ENCODE data around the gene ALDH1A3. TPM values are rescaled to one million over a fixed set of nuclear protein-coding genes. Genes with fewer than 3 reads are reported as not detected.

ALDH1A3 gene
- 118 and 290 TPM in 2 replicates for total RNA-seq (2012; rRNA removed)

DNA sequence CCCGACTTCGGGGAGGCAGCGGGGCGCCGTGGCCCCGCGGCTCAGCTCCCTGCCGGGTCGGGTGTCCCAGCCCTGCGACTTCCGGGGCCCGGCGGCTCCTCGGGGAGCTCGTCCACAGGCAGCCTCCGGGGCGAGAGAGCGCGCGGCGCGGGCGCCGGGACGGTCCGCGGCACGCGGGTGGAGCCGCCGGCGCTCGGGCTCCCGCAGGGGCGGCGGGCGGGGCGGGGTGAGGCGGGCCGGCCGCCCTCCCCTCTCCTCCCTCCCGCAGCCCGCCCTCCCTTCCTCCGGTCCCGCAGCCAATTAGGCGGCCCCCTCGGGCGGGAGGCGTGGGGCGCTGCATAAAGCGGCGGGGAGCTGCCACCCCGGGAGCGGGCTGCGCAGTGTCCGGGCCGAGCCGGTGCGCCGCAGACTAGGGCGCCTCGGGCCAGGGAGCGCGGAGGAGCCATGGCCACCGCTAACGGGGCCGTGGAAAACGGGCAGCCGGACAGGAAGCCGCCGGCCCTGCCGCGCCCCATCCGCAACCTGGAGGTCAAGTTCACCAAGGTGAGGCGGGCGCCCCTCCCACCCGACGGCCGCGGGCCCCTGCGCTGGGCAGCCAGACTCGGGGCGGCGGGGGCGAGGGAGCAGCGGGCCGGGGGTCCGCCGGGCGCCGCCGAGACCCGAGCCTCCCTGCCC, at the start of gene ALDH1A3:
Gene ALDH1A3 (plus strand): TSS at position 368 of the 675 bp plus-strand sequence. CDS start 77 bp downstream, at position 445.
- Histone ChIP-seq H3K9ac (ENCODE audit: low read depth, low read length) (peak within 1 kb of the TSS; percentile 58), H3K27me3 (ENCODE audit: control insufficient read depth, insufficient read depth, low read length) (peaks cover 16% of the 10 kb centered on the region), H3K36me3 (ENCODE audit: insufficient read depth, low read length) (no peaks in the 10 kb centered on the region), H3K4me1 (ENCODE audit: control insufficient read depth, insufficient read depth, low read length) (no peaks in the 10 kb centered on the region), H3K9me3 (replicated peaks; ENCODE audit: low read length) (no peaks in the 10 kb centered on the region), H3K4me2 (ENCODE audit: low read length) (peak within 1 kb of the TSS; percentile 86), H3K4me3 (ENCODE audit: low read length) (peak within 1 kb of the TSS; percentile 73)

DNA sequence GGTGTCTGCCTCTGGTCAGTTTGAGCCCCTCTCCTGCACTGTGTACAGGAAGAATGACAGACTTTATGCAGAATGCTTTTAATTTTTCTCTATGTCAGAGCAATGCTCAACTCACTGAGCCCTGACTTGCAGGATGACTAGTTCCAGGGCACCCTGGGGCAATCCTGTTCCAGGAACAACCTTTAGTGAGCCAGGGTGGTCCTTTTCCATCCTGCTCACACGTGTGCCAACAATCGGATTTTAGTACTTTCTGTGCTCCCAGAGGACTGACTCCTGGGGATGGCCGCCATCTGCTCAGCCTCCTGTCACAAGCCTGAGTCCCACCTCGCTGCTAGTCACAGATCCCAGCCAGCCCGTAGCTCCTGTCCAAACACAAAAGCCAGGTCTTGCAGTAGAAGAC, 48.2 kb upstream of the ALDH1A3 start:
- H3K36me3 ChIP-seq (ENCODE audit: insufficient read depth, low read length) = no peaks in the 10 kb centered on the region
- H3K9ac ChIP-seq (ENCODE audit: low read depth, low read length) = no peak overlapping the region
- H3K9me3 ChIP-seq (replicated peaks; ENCODE audit: low read length) = no peaks in the 10 kb centered on the region
- H3K4me3 ChIP-seq (ENCODE audit: low read length) = no peak overlapping the region
- H3K4me2 ChIP-seq (ENCODE audit: low read length) = no peak overlapping the region
- no peaks in the 10 kb centered on the region for H3K4me1 ChIP-seq (ENCODE audit: control insufficient read depth, insufficient read depth, low read length)
- H3K27me3 ChIP-seq (ENCODE audit: control insufficient read depth, insufficient read depth, low read length) = no peaks in the 10 kb centered on the region

DNA sequence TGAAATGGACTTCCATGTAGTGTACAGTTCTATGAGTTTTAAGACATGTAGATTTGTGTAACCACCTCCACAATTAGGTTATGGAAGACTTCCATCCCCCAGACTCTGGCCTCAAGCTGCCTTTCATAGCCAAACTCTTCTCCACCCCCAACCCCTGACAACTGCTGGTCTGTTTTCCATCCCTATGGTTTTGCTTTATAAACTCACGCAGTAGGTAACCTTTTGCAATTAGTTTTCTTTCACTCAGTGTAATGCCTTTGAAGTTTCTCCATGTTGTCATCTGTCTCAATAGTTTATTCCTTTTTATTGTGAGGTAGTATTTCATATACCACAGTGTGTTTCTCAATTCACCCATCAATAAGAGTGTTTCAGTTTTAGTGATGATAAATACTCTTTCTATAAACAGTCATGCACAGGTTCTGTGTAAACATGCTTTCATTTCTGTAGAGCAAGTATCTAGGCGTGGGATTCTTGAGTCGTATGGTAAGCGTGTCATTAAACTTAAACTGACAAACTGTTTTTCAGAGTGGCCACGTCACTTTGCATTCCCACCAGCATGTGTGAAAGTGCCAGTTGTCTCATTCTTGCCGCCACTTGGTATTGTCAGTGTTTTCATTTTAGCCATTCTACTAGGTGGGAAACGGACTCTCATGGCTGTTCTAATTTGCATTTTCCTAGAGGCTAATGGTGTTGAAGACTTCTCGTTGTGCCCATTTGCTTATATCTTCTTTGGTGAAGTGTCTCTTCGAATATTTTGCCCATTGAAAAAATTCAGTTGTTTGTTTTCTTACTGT, 47.3 kb upstream of the ALDH1A3 start:
- H3K4me3 ChIP-seq (ENCODE audit: low read length) = no peak overlapping the region
- no peaks in the 10 kb centered on the region for H3K27me3 ChIP-seq (ENCODE audit: control insufficient read depth, insufficient read depth, low read length)
- no peak overlapping the region for H3K9ac ChIP-seq (ENCODE audit: low read depth, low read length)
- H3K9me3 ChIP-seq (replicated peaks; ENCODE audit: low read length) = no peaks in the 10 kb centered on the region
- no peaks in the 10 kb centered on the region for H3K4me1 ChIP-seq (ENCODE audit: control insufficient read depth, insufficient read depth, low read length)
- H3K36me3 ChIP-seq (ENCODE audit: insufficient read depth, low read length) = no peaks in the 10 kb centered on the region
- no peak overlapping the region for H3K4me2 ChIP-seq (ENCODE audit: low read length)

DNA sequence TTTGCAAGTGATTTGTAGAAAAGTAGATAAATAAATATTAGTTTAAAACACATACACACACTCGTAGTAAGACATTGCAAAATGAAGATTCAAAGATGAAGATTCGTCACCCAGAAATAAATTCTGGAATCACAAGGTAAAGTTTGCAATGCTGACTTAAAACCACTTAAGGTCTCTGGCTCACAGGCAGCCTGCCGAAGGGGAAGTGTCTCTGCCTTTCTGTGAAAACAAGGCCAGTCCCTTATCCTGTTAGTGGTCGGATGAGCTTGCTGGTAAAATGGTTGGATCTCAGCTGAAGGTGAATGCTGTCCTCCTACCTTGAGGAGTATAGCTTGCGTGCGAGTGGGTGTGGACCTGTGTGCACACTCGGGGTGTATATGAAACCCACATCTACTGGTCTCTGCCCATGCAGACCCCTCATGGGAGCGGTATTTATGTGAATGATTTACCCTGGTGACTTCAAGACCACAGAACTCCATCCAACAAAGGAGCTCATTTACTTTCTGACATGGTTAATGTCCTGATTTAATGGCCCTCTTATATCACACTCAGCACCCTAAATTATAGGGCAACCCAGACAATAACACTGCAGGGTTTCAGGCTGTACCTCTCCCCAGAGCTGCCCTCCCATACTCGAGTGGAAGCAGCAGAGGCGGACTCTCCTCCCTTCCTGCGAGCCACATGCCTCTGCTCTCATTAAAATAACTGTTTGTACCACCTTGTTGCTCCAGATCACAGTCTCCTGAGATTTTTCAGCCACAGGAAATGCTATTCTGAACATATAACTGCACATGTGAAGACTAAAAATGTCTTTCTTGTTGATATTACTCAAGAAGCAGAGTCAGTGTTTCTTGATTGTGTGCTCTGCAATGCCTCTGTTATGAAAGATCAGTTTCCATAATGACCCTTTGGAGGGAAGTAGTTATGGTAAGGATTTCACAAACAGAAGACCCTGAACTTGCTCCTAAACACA, 45.9 kb upstream of the ALDH1A3 start:
- H3K36me3 ChIP-seq (ENCODE audit: insufficient read depth, low read length) = no peaks in the 10 kb centered on the region
- H3K27me3 ChIP-seq (ENCODE audit: control insufficient read depth, insufficient read depth, low read length) = no peaks in the 10 kb centered on the region
- no peak overlapping the region for H3K4me3 ChIP-seq (ENCODE audit: low read length)
- no peak overlapping the region for H3K4me2 ChIP-seq (ENCODE audit: low read length)
- no peaks in the 10 kb centered on the region for H3K4me1 ChIP-seq (ENCODE audit: control insufficient read depth, insufficient read depth, low read length)
- H3K9ac ChIP-seq (ENCODE audit: low read depth, low read length) = no peak overlapping the region
- no peaks in the 10 kb centered on the region for H3K9me3 ChIP-seq (replicated peaks; ENCODE audit: low read length)

DNA sequence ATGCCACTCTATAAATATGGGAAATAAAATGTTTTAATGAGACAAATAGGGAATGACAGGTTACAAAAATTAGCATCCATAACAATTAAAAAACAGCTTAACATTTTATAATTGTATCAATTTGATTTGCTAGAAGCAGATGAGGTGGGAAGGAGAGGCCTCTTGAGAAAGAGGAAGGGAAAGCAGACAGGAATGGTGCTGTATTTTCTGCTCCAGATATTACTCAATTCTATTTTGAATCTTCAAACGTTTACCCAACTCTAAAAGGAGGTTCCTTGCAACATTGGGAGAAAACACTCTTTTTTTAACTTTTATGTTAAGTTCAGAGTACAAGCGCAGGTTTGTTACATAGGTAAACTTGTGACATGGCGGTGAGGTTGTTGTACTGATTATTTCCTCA, 44.9 kb upstream of the ALDH1A3 start:
- Histone ChIP-seq H3K27me3 (ENCODE audit: control insufficient read depth, insufficient read depth, low read length) (no peaks in the 10 kb centered on the region), H3K9ac (ENCODE audit: low read depth, low read length) (no peak overlapping the region), H3K4me1 (ENCODE audit: control insufficient read depth, insufficient read depth, low read length) (no peaks in the 10 kb centered on the region), H3K9me3 (replicated peaks; ENCODE audit: low read length) (no peaks in the 10 kb centered on the region), H3K4me3 (ENCODE audit: low read length) (no peak overlapping the region), H3K4me2 (ENCODE audit: low read length) (no peak overlapping the region), H3K36me3 (ENCODE audit: insufficient read depth, low read length) (no peaks in the 10 kb centered on the region)

DNA sequence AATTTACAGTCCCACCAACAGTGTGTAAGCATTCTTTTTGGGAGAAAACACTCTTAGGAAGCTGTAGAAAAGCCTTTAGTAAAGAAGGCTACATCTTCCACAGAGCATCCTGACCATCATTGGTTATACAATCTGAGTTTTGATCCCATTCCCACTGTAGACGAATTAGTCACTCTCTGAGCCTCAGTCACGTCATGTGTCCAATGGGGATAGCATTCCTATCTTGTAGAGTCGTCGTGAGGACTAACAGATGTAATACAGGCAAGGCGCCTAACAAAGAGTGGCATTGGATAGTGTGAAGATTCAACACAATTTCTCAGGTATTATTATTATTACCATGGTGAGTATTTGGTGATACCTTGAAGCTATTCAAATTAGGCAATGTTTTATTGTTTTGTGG, 44.0 kb upstream of the ALDH1A3 start:
- no peaks in the 10 kb centered on the region for H3K36me3 ChIP-seq (ENCODE audit: insufficient read depth, low read length)
- H3K27me3 ChIP-seq (ENCODE audit: control insufficient read depth, insufficient read depth, low read length) = no peaks in the 10 kb centered on the region
- H3K9ac ChIP-seq (ENCODE audit: low read depth, low read length) = no peak overlapping the region
- H3K9me3 ChIP-seq (replicated peaks; ENCODE audit: low read length) = no peaks in the 10 kb centered on the region
- H3K4me2 ChIP-seq (ENCODE audit: low read length) = no peak overlapping the region
- H3K4me3 ChIP-seq (ENCODE audit: low read length) = no peak overlapping the region
- H3K4me1 ChIP-seq (ENCODE audit: control insufficient read depth, insufficient read depth, low read length) = no peaks in the 10 kb centered on the region

DNA sequence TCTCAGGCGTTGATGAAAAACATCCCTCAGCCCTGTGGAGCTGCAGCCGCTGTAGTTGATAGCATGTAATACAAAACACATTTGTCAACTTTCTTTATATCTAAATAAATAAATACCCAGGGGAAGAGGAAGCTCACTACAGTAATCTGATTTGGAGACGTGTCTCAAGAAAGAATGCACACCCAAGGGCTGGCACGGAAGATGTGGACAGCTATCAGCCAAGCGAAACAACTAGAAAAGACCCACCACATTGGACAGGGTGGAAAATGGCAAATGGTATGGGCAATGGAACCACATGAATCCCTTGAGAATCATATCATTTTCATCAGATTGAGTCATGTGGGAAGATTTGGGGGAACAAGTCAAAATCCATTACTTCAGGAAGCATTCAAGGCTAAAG, 43.1 kb upstream of the ALDH1A3 start:
- Histone ChIP-seq H3K27me3 (ENCODE audit: control insufficient read depth, insufficient read depth, low read length) (no peaks in the 10 kb centered on the region), H3K4me1 (ENCODE audit: control insufficient read depth, insufficient read depth, low read length) (no peaks in the 10 kb centered on the region), H3K4me2 (ENCODE audit: low read length) (no peak overlapping the region), H3K9ac (ENCODE audit: low read depth, low read length) (no peak overlapping the region), H3K9me3 (replicated peaks; ENCODE audit: low read length) (no peaks in the 10 kb centered on the region), H3K36me3 (ENCODE audit: insufficient read depth, low read length) (no peaks in the 10 kb centered on the region), H3K4me3 (ENCODE audit: low read length) (no peak overlapping the region)

DNA sequence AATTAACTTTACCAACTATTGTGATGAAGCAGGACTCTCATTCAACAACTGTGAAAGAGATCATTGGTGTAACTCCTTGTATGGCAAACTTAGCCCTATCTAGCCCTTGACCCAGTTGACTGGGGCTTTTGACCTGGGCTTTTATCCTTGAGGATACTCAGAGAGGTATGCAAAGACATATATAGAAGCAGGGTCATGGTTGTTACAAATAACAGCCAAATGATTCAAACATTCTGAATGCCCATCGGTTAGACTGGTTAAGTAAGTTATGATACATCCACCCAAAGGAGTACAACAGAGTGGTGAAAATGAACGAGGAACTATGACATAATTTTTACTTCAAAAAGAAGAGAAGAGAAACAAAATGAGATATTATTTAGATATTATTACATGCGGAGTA, 38.2 kb upstream of the ALDH1A3 start:
- Histone ChIP-seq H3K27me3 (ENCODE audit: control insufficient read depth, insufficient read depth, low read length) (no peaks in the 10 kb centered on the region), H3K4me2 (ENCODE audit: low read length) (no peak overlapping the region), H3K4me1 (ENCODE audit: control insufficient read depth, insufficient read depth, low read length) (peaks cover 5% of the 10 kb centered on the region), H3K36me3 (ENCODE audit: insufficient read depth, low read length) (no peaks in the 10 kb centered on the region), H3K4me3 (ENCODE audit: low read length) (no peak overlapping the region), H3K9me3 (replicated peaks; ENCODE audit: low read length) (no peaks in the 10 kb centered on the region), H3K9ac (ENCODE audit: low read depth, low read length) (no peak overlapping the region)

DNA sequence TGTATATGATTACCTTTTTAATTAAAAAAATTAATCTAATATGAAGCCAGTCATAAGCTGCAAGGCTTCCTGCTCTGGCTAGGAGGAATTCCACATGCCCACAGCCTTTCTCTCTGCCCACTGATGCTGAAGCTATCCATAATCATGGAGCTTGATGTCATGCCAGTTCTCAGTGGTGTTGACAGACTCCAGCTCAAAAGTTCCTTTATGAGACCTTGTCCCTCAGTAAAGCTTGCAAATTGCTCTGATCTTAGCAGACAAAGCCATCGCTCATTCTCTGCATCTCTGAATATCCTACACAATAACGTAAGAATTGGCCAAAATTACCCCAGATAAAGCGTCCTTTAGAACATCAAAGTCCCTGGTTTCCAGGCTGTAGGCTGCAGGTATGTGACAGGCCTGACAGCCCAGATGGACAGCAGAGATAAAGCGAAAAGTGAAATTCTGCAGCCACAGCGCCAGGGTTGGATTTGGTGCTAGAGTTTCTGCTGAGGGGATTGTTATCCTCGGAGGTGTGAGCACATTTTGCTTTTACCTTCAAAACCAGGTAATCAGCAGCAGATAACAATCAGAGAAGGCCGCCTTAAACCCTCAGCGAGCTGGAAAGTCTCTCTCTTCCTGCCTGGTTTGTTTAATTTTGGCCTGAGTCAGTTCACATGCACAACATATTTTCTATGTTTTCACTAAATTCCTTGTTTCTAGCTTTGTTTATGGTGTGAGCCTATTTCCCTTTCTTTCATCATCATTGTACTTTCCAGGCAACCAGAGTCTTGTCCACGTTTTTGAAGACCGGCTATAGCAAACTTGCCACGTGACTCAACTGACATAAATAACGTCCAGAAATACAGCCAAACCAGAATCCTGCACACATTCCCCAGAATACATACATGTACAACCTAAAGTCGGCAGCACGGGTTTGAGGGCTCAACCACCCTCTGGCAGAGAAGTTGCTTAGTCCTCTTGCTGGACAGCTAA, 36.6 kb upstream of the ALDH1A3 start:
- Histone ChIP-seq H3K4me1 (ENCODE audit: control insufficient read depth, insufficient read depth, low read length) (peaks cover 5% of the 10 kb centered on the region), H3K9me3 (replicated peaks; ENCODE audit: low read length) (no peaks in the 10 kb centered on the region), H3K4me3 (ENCODE audit: low read length) (no peak overlapping the region), H3K36me3 (ENCODE audit: insufficient read depth, low read length) (no peaks in the 10 kb centered on the region), H3K27me3 (ENCODE audit: control insufficient read depth, insufficient read depth, low read length) (no peaks in the 10 kb centered on the region), H3K4me2 (ENCODE audit: low read length) (no peak overlapping the region), H3K9ac (ENCODE audit: low read depth, low read length) (no peak overlapping the region)

DNA sequence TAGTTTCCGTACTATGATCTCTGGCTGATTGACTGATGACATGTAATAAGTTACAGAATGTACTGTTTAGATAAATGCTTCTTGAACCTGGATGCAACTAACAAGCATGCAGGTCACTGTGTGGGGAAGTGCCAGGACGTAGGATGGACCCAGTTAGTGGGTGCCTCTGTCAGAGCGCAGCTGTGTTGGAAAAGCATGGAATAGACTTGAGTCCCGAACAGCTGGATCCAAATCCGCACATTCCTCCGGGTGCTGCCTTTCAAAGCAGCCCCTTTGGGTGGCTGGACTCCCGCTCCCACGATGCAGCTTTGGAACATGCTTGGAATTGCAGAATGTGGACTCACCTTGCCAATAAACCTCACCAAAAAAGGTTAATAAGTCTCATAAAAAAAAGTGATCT, 35.5 kb upstream of the ALDH1A3 start:
- no peak overlapping the region for H3K4me2 ChIP-seq (ENCODE audit: low read length)
- H3K9me3 ChIP-seq (replicated peaks; ENCODE audit: low read length) = no peaks in the 10 kb centered on the region
- H3K36me3 ChIP-seq (ENCODE audit: insufficient read depth, low read length) = no peaks in the 10 kb centered on the region
- peaks cover 5% of the 10 kb centered on the region for H3K4me1 ChIP-seq (ENCODE audit: control insufficient read depth, insufficient read depth, low read length)
- no peak overlapping the region for H3K4me3 ChIP-seq (ENCODE audit: low read length)
- H3K27me3 ChIP-seq (ENCODE audit: control insufficient read depth, insufficient read depth, low read length) = no peaks in the 10 kb centered on the region
- H3K9ac ChIP-seq (ENCODE audit: low read depth, low read length) = no peak overlapping the region

Data from skeletal muscle satellite cell (primary cell).